ENCODE measurements around the gene STUB1.

The STUB1 gene

DNA sequence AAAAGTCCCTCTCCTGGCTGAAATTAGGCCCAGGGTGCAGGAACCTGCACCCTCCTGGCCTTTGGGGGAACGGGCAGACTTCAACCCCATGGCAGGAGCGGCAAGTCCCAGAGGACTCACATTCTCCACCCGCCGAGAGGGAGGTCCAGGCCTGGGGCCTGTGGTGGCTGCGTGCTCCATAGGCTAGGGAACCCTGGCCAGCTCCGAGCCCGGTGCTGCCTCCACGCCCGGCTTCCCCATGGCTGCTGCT is 45.9 kb downstream of the STUB1 start:
- Histone ChIP-seq H3K9me2 (replicated peaks; ENCODE audit: insufficient read depth, low read length) (no peaks in the 10 kb centered on the region), H2AFZ (ENCODE audit: low read length) (peak overlapping the region; percentile 61; the same call in 1 of the 2 replicates), H3K27ac (ENCODE audit: low read length) (no peak overlapping the region), H3K9ac (ENCODE audit: low read length) (peak overlapping the region; percentile 20; the same call in 1 of the 2 replicates), H3K79me2 (ENCODE audit: low read length) (peaks cover 9% of the 10 kb centered on the region; the same call in 1 of the 2 replicates), H3K4me3 (ENCODE audit: low read length) (peak overlapping the region; percentile 58), H3K4me2 (ENCODE audit: low read depth, low read length) (peak overlapping the region; percentile 96), H3F3A (ENCODE audit: insufficient read depth, low read length) (peaks cover 13% of the 10 kb centered on the region; the same call in 1 of the 2 replicates), H4K20me1 (ENCODE audit: insufficient read depth, low read length) (no peaks in the 10 kb centered on the region), H3K27me3 (replicated peaks; ENCODE audit: insufficient read depth, low read length) (no peaks in the 10 kb centered on the region), H3K36me3 (replicated peaks; ENCODE audit: insufficient read depth, low read length) (no peaks in the 10 kb centered on the region), H3K4me1 (ENCODE audit: low read length) (peaks cover 5% of the 10 kb centered on the region), H3K9me3 (replicated peaks; ENCODE audit: insufficient read depth, low read length) (no peaks in the 10 kb centered on the region)
- no peak for DNase-seq
- TF ChIP-seq EZH2 (optimal IDR thresholded peaks at IDR 0.05; ENCODE audit: low read depth, low read length) = no peak
- TF ChIP-seq EZH2phosphoT487 (IDR thresholded peaks at IDR 0.05; ENCODE audit: low read length) = no peak
- TF ChIP-seq, protein P1, sequence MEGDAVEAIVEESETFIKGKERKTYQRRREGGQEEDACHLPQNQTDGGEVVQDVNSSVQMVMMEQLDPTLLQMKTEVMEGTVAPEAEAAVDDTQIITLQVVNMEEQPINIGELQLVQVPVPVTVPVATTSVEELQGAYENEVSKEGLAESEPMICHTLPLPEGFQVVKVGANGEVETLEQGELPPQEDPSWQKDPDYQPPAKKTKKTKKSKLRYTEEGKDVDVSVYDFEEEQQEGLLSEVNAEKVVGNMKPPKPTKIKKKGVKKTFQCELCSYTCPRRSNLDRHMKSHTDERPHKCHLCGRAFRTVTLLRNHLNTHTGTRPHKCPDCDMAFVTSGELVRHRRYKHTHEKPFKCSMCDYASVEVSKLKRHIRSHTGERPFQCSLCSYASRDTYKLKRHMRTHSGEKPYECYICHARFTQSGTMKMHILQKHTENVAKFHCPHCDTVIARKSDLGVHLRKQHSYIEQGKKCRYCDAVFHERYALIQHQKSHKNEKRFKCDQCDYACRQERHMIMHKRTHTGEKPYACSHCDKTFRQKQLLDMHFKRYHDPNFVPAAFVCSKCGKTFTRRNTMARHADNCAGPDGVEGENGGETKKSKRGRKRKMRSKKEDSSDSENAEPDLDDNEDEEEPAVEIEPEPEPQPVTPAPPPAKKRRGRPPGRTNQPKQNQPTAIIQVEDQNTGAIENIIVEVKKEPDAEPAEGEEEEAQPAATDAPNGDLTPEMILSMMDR (IDR thresholded peaks at IDR 0.05; ENCODE audit: low read length) = no peak

- DNase-seq = peak; percentile 74
- H3K9me3 ChIP-seq (replicated peaks; ENCODE audit: insufficient read depth, low read length) = no peaks in the 10 kb centered on the region
- no peak for TF ChIP-seq EZH2 (optimal IDR thresholded peaks at IDR 0.05; ENCODE audit: low read depth, low read length)
- TF ChIP-seq, protein P1 (IDR thresholded peaks at IDR 0.05; ENCODE audit: low read length) = no peak
- TF ChIP-seq EZH2phosphoT487 (IDR thresholded peaks at IDR 0.05; ENCODE audit: low read length) = no peak
- H3K4me1 ChIP-seq (ENCODE audit: low read length) = peaks cover 3% of the 10 kb centered on the region
- peak within 1 kb of the TSS; percentile 96 for H3K4me3 ChIP-seq (ENCODE audit: low read length)
- peaks cover 13% of the 10 kb centered on the region; the same call in 1 of the 2 replicates for H3F3A ChIP-seq (ENCODE audit: insufficient read depth, low read length)
- H3K9me2 ChIP-seq (replicated peaks; ENCODE audit: insufficient read depth, low read length) = no peaks in the 10 kb centered on the region
- H4K20me1 ChIP-seq (ENCODE audit: insufficient read depth, low read length) = no peaks in the 10 kb centered on the region
- H3K27me3 ChIP-seq (replicated peaks; ENCODE audit: insufficient read depth, low read length) = no peaks in the 10 kb centered on the region
- peak within 1 kb of the TSS; percentile 80 for H2AFZ ChIP-seq (ENCODE audit: low read length)
- H3K4me2 ChIP-seq (ENCODE audit: low read depth, low read length) = peak within 1 kb of the TSS; percentile 100
- peaks cover 6% of the 10 kb centered on the region; the same call in 1 of the 2 replicates for H3K79me2 ChIP-seq (ENCODE audit: low read length)
- peak within 1 kb of the TSS; percentile 85 for H3K9ac ChIP-seq (ENCODE audit: low read length)
- no peaks in the 10 kb centered on the region for H3K36me3 ChIP-seq (replicated peaks; ENCODE audit: insufficient read depth, low read length)
- peak within 1 kb of the TSS; percentile 43; the same call in 1 of the 2 replicates for H3K27ac ChIP-seq (ENCODE audit: low read length)
Observed at GRCh38 chr16:726438-727290, 46.5 kb downstream of the STUB1 start, which contains the start of the genes CCDC78 and HAGHL. TSS of gene CCDC78 (minus strand) at chr16:726443. CDS start at chr16:726367, 76 bp downstream. TSS of gene HAGHL (plus strand) at chr16:727106. CDS start at chr16:727510, 404 bp downstream.

DNA sequence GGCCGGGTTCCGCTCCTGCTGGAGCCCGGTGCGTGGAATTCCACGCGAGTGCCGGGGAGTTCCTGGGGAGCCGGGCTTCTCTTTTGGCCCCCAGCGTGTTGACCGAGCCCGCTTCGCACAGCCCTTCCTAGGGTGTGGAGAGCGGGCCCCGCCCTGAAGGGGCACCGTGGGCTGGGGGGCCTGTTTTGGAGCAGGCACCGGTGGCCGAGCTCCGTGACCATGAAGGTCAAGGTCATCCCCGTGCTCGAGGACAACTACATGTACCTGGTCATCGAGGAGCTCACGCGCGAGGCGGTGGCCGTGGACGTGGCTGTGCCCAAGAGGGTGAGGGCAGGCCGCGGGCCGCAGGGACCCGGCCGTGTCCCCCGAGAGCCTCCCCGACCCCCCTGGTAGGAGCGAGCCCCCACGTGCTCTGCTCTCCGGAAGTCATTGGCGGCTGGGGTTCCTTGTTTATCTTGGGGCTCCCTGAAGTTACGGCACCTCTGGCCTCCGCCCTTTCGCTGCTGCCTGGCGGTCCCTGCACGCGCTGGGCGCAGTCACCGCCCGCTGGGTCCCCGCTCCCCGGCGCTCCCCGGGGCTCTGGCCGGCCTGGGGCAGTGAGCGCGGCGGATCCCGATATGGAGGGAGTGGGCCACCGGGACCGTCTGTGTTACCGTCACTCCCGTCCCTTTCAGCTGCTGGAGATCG is 47.2 kb downstream of the STUB1 start:
- Histone ChIP-seq H3K4me3 (ENCODE audit: low read length) (peak overlapping the region; percentile 96), H3K27me3 (replicated peaks; ENCODE audit: insufficient read depth, low read length) (no peaks in the 10 kb centered on the region), H3K4me1 (ENCODE audit: low read length) (no peaks in the 10 kb centered on the region; the same call in 1 of the 2 replicates), H3K27ac (ENCODE audit: low read length) (peak overlapping the region; percentile 43; the same call in 1 of the 2 replicates), H3K4me2 (ENCODE audit: low read depth, low read length) (peak overlapping the region; percentile 100), H3F3A (ENCODE audit: insufficient read depth, low read length) (peaks cover 13% of the 10 kb centered on the region; the same call in 1 of the 2 replicates), H4K20me1 (ENCODE audit: insufficient read depth, low read length) (no peaks in the 10 kb centered on the region), H3K36me3 (replicated peaks; ENCODE audit: insufficient read depth, low read length) (no peaks in the 10 kb centered on the region), H2AFZ (ENCODE audit: low read length) (peak overlapping the region; percentile 80), H3K9ac (ENCODE audit: low read length) (peak overlapping the region; percentile 85), H3K79me2 (ENCODE audit: low read length) (no peaks in the 10 kb centered on the region), H3K9me3 (replicated peaks; ENCODE audit: insufficient read depth, low read length) (no peaks in the 10 kb centered on the region), H3K9me2 (replicated peaks; ENCODE audit: insufficient read depth, low read length) (no peaks in the 10 kb centered on the region)
- TF ChIP-seq EZH2phosphoT487 (IDR thresholded peaks at IDR 0.05; ENCODE audit: low read length) (no peak), EZH2 (optimal IDR thresholded peaks at IDR 0.05; ENCODE audit: low read depth, low read length) (no peak)
- TF ChIP-seq, protein P1 (IDR thresholded peaks at IDR 0.05; ENCODE audit: low read length) = no peak
- DNase-seq = peak; percentile 47

All from MM.1S (cell line).